Neural progenitor cell (in vitro differentiated cells): ENCODE data around the gene PGRMC2. TPM values are rescaled to one million over a fixed set of nuclear protein-coding genes. Genes with fewer than 3 reads are reported as not detected.
A peak's percentile ranks its signal among the peaks of the same experiment; 100 is the strongest.
"Not testable (repeated sequence)": the region's sequence is repeated elsewhere in the genome, so short reads cannot be mapped to it uniquely, and the experiment has no call there.

Experiments
- DNase-seq: peaks from one replicate; pipeline ENCODE4 v3.0.0-alpha.2; 2016; ENCODE audit warnings: low spot score
- H2AFZ ChIP-seq: fragments of 200-600 bp; sonication (generic); replicated peaks from 2 replicates; pipeline ENCODE4 v1.6.1; 2016; ENCODE audit warnings: antibody characterized with exemption
- H3F3A ChIP-seq: fragments of 200-600 bp; sonication (generic); 2 replicates; pipeline ENCODE4 v1.6.1; 2016; ENCODE audit warnings: antibody characterized with exemption, low read depth
- H3K27ac ChIP-seq: fragments of 200-600 bp; sonication (generic); 2 replicates; pipeline ENCODE4 v1.5.1; 2016; ENCODE audit warnings: mild to moderate bottlenecking
- H3K27me3 ChIP-seq: fragments of 200-600 bp; sonication (generic); 2 replicates; pipeline ENCODE4 v1.6.1; 2016; ENCODE audit warnings: mild to moderate bottlenecking, moderate library complexity
- H3K36me3 ChIP-seq: fragments of 200-600 bp; sonication (generic); 2 replicates; pipeline ENCODE4 v1.5.1; 2016
- H3K4me1 ChIP-seq: fragments of 200-600 bp; sonication (generic); 2 replicates; pipeline ENCODE4 v1.6.1; 2016; ENCODE audit warnings: mixed run types
- H3K4me2 ChIP-seq: fragments of 200-600 bp; sonication (generic); 2 replicates; pipeline ENCODE4 v1.6.1; 2016
- H3K4me3 ChIP-seq: fragments of 200-600 bp; sonication (generic); 2 replicates; pipeline ENCODE4 v1.5.1; 2016
- H3K79me2 ChIP-seq: fragments of 200-600 bp; sonication (generic); 2 replicates; pipeline ENCODE4 v1.6.1; 2016; ENCODE audit warnings: low read depth
- H3K9ac ChIP-seq: fragments of 200-600 bp; sonication (generic); 2 replicates; pipeline ENCODE4 v1.6.1; 2016
- H3K9me3 ChIP-seq: fragments of 200-600 bp; sonication (generic); 2 replicates; pipeline ENCODE4 v1.5.1; 2016; ENCODE audit warnings: low read depth
- H4K20me1 ChIP-seq: fragments of 200-600 bp; sonication (generic); 2 replicates; pipeline ENCODE4 v1.6.1; 2016; ENCODE audit warnings: low read depth
- H3K27ac Mint-ChIP-seq: 3 replicates; pipeline ENCODE4 v1.8.0; 2021; ENCODE audit warnings: mixed read lengths
- H3K27me3 Mint-ChIP-seq: 2 replicates; pipeline ENCODE4 v1.8.0; 2022; ENCODE audit warnings: low read depth, mild to moderate bottlenecking, inconsistent platforms, moderate library complexity, mixed read lengths; ENCODE audit not compliant: insufficient read depth
- H3K36me3 Mint-ChIP-seq: 3 replicates; pipeline ENCODE4 v1.8.0; 2021; ENCODE audit warnings: mixed read lengths
- H3K4me1 Mint-ChIP-seq: 3 replicates; pipeline ENCODE4 v1.8.0; 2021; ENCODE audit warnings: mixed read lengths
- H3K4me3 Mint-ChIP-seq: 3 replicates; pipeline ENCODE4 v1.8.0; 2021; ENCODE audit warnings: mild to moderate bottlenecking, moderate library complexity, mixed read lengths
- H3K9me3 Mint-ChIP-seq: 3 replicates; pipeline ENCODE4 v1.8.0; 2020; ENCODE audit warnings: mixed read lengths
- CTCF ChIP-seq: fragments of 200-600 bp; sonication (generic); IDR thresholded peaks from 2 replicates; pipeline ENCODE4 v1.5.1; 2017; ENCODE audit warnings: antibody characterized with exemption, mild to moderate bottlenecking
- EZH2 ChIP-seq: fragments of 200-600 bp; sonication (generic); IDR thresholded peaks from 2 replicates; pipeline ENCODE4 v1.6.1; 2017; ENCODE audit warnings: antibody characterized with exemption, mild to moderate bottlenecking, moderate library complexity
- EZH2phosphoT487 ChIP-seq: fragments of 200-600 bp; sonication (generic); IDR thresholded peaks from 2 replicates; pipeline ENCODE4 v1.6.1; 2017; ENCODE audit warnings: antibody characterized with exemption
- total RNA-seq: library from RNA; depleted of rRNA; stranded (reverse); fragments of >200 nt; gene quantifications from 2 replicates; pipeline ENCODE4 v1.2.3, GENCODE V29; 2015; ENCODE audit warnings: low replicate concordance

The PGRMC2 gene
- total RNA-seq, 1 donor from 2014 or later = 58.8 TPM

GRCh38 chr4:128258166-128258565 is 29.4 kb downstream of the PGRMC2 start:
- not testable (repeated sequence) for H3K9me3 Mint-ChIP-seq, H3K9ac ChIP-seq, H3K27ac Mint-ChIP-seq, DNase-seq, H3K4me3 Mint-ChIP-seq, H3K4me2 ChIP-seq, H3K9me3 ChIP-seq, H3F3A ChIP-seq, H2AFZ ChIP-seq, H3K79me2 ChIP-seq, H3K27ac ChIP-seq, H3K4me1 Mint-ChIP-seq, H3K27me3 ChIP-seq, H3K27me3 Mint-ChIP-seq, H3K36me3 ChIP-seq, H3K36me3 Mint-ChIP-seq, H3K4me1 ChIP-seq, H3K4me3 ChIP-seq, H4K20me1 ChIP-seq

GRCh38 chr4:128256539-128256938 is 31.1 kb downstream of the PGRMC2 start:
- Histone ChIP-seq H2AFZ (no peak overlapping the region), H3K27ac (no peak overlapping the region), H3K79me2 (no peaks in the 10 kb centered on the region), H3K4me1 (no peaks in the 10 kb centered on the region), H3K9me3 (no peaks in the 10 kb centered on the region), H3F3A (no peaks in the 10 kb centered on the region), H3K27me3 (no peaks in the 10 kb centered on the region), H3K9ac (no peak overlapping the region), H4K20me1 (no peaks in the 10 kb centered on the region), H3K4me3 (no peak overlapping the region), H3K4me2 (no peak overlapping the region), H3K36me3 (no peaks in the 10 kb centered on the region)
- H3K27me3 Mint-ChIP-seq = peaks cover 7% of the 10 kb centered on the region
- TF ChIP-seq EZH2phosphoT487 (no peak), EZH2 (no peak), CTCF (no peak)
- no peak overlapping the region for H3K27ac Mint-ChIP-seq
- no peaks in the 10 kb centered on the region for H3K4me1 Mint-ChIP-seq
- H3K36me3 Mint-ChIP-seq = no peaks in the 10 kb centered on the region
- H3K4me3 Mint-ChIP-seq = no peak overlapping the region
- H3K9me3 Mint-ChIP-seq = peaks cover 3% of the 10 kb centered on the region
- DNase-seq = no peak

GRCh38 chr4:128255906-128256305 is 31.7 kb downstream of the PGRMC2 start:
- no peak for TF ChIP-seq CTCF
- Histone ChIP-seq H3K9me3 (no peaks in the 10 kb centered on the region), H3K36me3 (no peaks in the 10 kb centered on the region)

GRCh38 chr4:128249787-128250668 is 37.6 kb downstream of the PGRMC2 start:
- H3K27me3 ChIP-seq = no peaks in the 10 kb centered on the region
- H3K4me2 ChIP-seq = no peak overlapping the region
- H3K27ac ChIP-seq = no peak overlapping the region
- H3K4me3 Mint-ChIP-seq = no peak overlapping the region
- no peaks in the 10 kb centered on the region for H3F3A ChIP-seq
- H3K36me3 ChIP-seq = peaks cover 10% of the 10 kb centered on the region
- no peak overlapping the region for H3K27ac Mint-ChIP-seq
- no peaks in the 10 kb centered on the region for H3K36me3 Mint-ChIP-seq
- no peaks in the 10 kb centered on the region for H3K4me1 Mint-ChIP-seq
- no peak overlapping the region for H3K9ac ChIP-seq
- TF ChIP-seq EZH2 (no peak), EZH2phosphoT487 (no peak), CTCF (no peak)
- no peaks in the 10 kb centered on the region for H3K4me1 ChIP-seq
- H3K9me3 ChIP-seq = peaks cover 18% of the 10 kb centered on the region
- H3K4me3 ChIP-seq = no peak overlapping the region
- H3K9me3 Mint-ChIP-seq = peaks cover 26% of the 10 kb centered on the region
- peak; percentile 23 for DNase-seq
- no peaks in the 10 kb centered on the region for H3K79me2 ChIP-seq
- H4K20me1 ChIP-seq = no peaks in the 10 kb centered on the region
- peaks cover 2% of the 10 kb centered on the region for H3K27me3 Mint-ChIP-seq
- H2AFZ ChIP-seq = no peak overlapping the region

More at GRCh38 chr4:128255906-128256305, 31.7 kb downstream of the PGRMC2 start:
- no peak overlapping the region for H3K9ac ChIP-seq
- no peak overlapping the region for H3K27ac ChIP-seq
- no peak overlapping the region for H3K27ac Mint-ChIP-seq
- H4K20me1 ChIP-seq = no peaks in the 10 kb centered on the region
- H3K36me3 Mint-ChIP-seq = no peaks in the 10 kb centered on the region
- no peaks in the 10 kb centered on the region for H3K79me2 ChIP-seq
- peaks cover 8% of the 10 kb centered on the region for H3K9me3 Mint-ChIP-seq
- H3K4me3 Mint-ChIP-seq = no peak overlapping the region
- no peaks in the 10 kb centered on the region for H3K4me1 Mint-ChIP-seq
- peaks cover 4% of the 10 kb centered on the region for H3K27me3 Mint-ChIP-seq
- no peaks in the 10 kb centered on the region for H3F3A ChIP-seq
- no peaks in the 10 kb centered on the region for H3K4me1 ChIP-seq
- DNase-seq = no peak
- no peak overlapping the region for H3K4me3 ChIP-seq
- H2AFZ ChIP-seq = no peak overlapping the region
- H3K4me2 ChIP-seq = no peak overlapping the region
- no peaks in the 10 kb centered on the region for H3K27me3 ChIP-seq
